ENCODE data around the gene IGF1R.

- no peak for TF ChIP-seq CTCF (IDR thresholded peaks at IDR 0.05; ENCODE audit: extremely low read depth in 1 of 2, insufficient read depth in 1 of 2, low read depth in 1 of 2, low read length in 2 of 2)
- TF ChIP-seq POLR2AphosphoS5 (IDR thresholded peaks at IDR 0.05; ENCODE audit: insufficient read depth, low read depth, low read length) = no peak
Measured at GRCh38 chr15:98773616-98774015, 125.3 kb downstream of the IGF1R start.
